ENCODE data around the gene PFKFB1.

GRCh38 chrX:55008571-55009358, 14.8 kb upstream of the PFKFB1 start:
- TF ChIP-seq CTCF (IDR thresholded peaks at IDR 0.05) = no peak
- no peak for TF ChIP-seq EZH2 (IDR thresholded peaks at IDR 0.05)
- TF ChIP-seq EZH2phosphoT487 (IDR thresholded peaks at IDR 0.05) = no peak
